K562 (cell line): Measurements from ENCODE around the gene CAPZB. TPM values are rescaled to one million over a fixed set of nuclear protein-coding genes. Genes with fewer than 3 reads are reported as not detected.

ENCODE experiments used
- ATF4 ChIP-seq: fragments of 450-650 bp; formaldehyde crosslinking; IDR thresholded peaks from 2 replicates; pipeline ENCODE4 v1.4.0; 2022; ENCODE audit warnings: mild to moderate bottlenecking, moderate library complexity
- ATF7 ChIP-seq: fragments of 450-650 bp; IDR thresholded peaks from 2 replicates; pipeline ENCODE4 v1.7.1; 2014; ENCODE audit warnings: mild to moderate bottlenecking, moderate library complexity
- C11orf30 ChIP-seq: fragments of 450-650 bp; IDR thresholded peaks from 2 replicates; pipeline ENCODE4 v1.6.1; 2016; ENCODE audit warnings: low read depth, mild to moderate bottlenecking
- DDX20 ChIP-seq: fragments of 450-650 bp; IDR thresholded peaks from 2 replicates; pipeline ENCODE4 v1.6.1; 2016; ENCODE audit warnings: missing genetic modification characterization, low read depth, mild to moderate bottlenecking, missing compliant biosample characterization, moderate library complexity
- KLF13 ChIP-seq: fragments of 450-650 bp; IDR thresholded peaks from 2 replicates; pipeline ENCODE4 v1.6.1; 2016; ENCODE audit warnings: missing genetic modification characterization, low read depth, mild to moderate bottlenecking, missing compliant biosample characterization, moderate library complexity, borderline replicate concordance
- MBD2 ChIP-seq: sonication (generic); IDR thresholded peaks from 2 replicates; pipeline ENCODE4 v1.6.1; 2016; ENCODE audit warnings: low read depth, borderline replicate concordance
- MGA ChIP-seq: fragments of 450-650 bp; IDR thresholded peaks from 2 replicates; pipeline ENCODE4 v1.6.1; 2016; ENCODE audit warnings: mild to moderate bottlenecking, moderate library complexity
- NKRF ChIP-seq: fragments of 450-650 bp; IDR thresholded peaks from 2 replicates; pipeline ENCODE4 v1.6.1; 2016; ENCODE audit warnings: borderline replicate concordance
- NR3C1 ChIP-seq: sonication (generic); formaldehyde crosslinking; IDR thresholded peaks from 2 replicates; pipeline ENCODE4 v1.8.1; 2022; ENCODE audit warnings: missing genetic modification reagents
- RBM39 ChIP-seq: fragments of 200-400 bp; formaldehyde crosslinking; optimal IDR thresholded peaks from 2 replicates; pipeline ENCODE3; 2018; ENCODE audit warnings: low read depth, low read length
- STAG1 ChIP-seq: sonication (generic); formaldehyde crosslinking; IDR thresholded peaks from 2 replicates; pipeline ENCODE4 v1.5.0; 2020; ENCODE audit warnings: missing genetic modification reagents, borderline replicate concordance
- TRIM24 ChIP-seq, 2 experiments: fragments of 450-650 bp; IDR thresholded peaks; 2 replicates each; pipeline ENCODE4 v1.6.1; 2016
- ZNF347 ChIP-seq: fragments of 450-650 bp; formaldehyde crosslinking; IDR thresholded peaks from 2 replicates; pipeline ENCODE4 v1.4.0; 2020; ENCODE audit warnings: low read depth, mild to moderate bottlenecking, moderate library complexity
- ZNF551 ChIP-seq: fragments of 250-450 bp; sonication (Bioruptor Pico); IDR thresholded peaks from 2 replicates; pipeline ENCODE4 v1.5.0; 2021; ENCODE audit warnings: mild to moderate bottlenecking, moderate library complexity
- ZSCAN32 ChIP-seq: fragments of 450-650 bp; formaldehyde crosslinking; IDR thresholded peaks from 2 replicates; pipeline ENCODE4 v1.4.0; 2020; ENCODE audit warnings: mild to moderate bottlenecking, moderate library complexity
- polyA plus RNA-seq, 8 experiments: library from polyadenylated mRNA; depleted of rRNA in 4 of 8; stranded (reverse) in 5 of 8; unstranded in 3 of 8; fragments of >200 nt; fragmentation: Nextera tagmentation in 2 of 8; fragmentation: Illumina TruSeq in 1 of 8; extraction: Ambion mirVana in 2 of 8; extraction: Trizol in 1 of 8; gene quantifications; 2 replicates each; pipeline versions ENCODE4 v1.2.1 to v1.2.3, GENCODE V29; 2011 to 2014; ENCODE audit warnings: inconsistent platforms in 1 of 8, missing spikeins in 1 of 8
- total RNA-seq, 7 experiments: library from RNA; depleted of rRNA in 6 of 7; stranded (reverse); fragments of >200 nt in 6 of 7; fragmentation: Illumina TruSeq in 2 of 7; extraction: Trizol in 2 of 7; gene quantifications; 2 replicates each; pipeline versions ENCODE4 v1.2.1 to v1.2.3, GENCODE V29; 2011 to 2021; ENCODE audit warnings: low replicate concordance in 1 of 7

The CAPZB gene
- total and polyA plus RNA-seq, 9 of the 15 experiments (the other 6 are each of a cell fraction or from before 2014, with no cell fraction given): 57.6 to 297 (median 125) TPM

- TF ChIP-seq MGA (no peak), MBD2 (no peak), ZNF347 (no peak), C11orf30 (peak; percentile 81), RBM39 (no peak), STAG1 (CRISPR knock-in tag) (no peak), NR3C1 (no peak), ZNF551 (CRISPR knock-in tag) (no peak), ATF7 (peak; percentile 67), ZSCAN32 (no peak), KLF13 (tag) (no peak), DDX20 (tag) (no peak), NKRF (no peak), ATF4 (CRISPR knock-in tag) (no peak), TRIM24 (IDR thresholded peaks at IDR 0.05) (peak; percentile 54 to 75; a peak in 2 of 4 replicates)
These were observed 77.7 kb downstream of the CAPZB start (continued) for GRCh38 chr1:19407494-19408096.
